ENCODE measurements around the gene ARL4D. TPM values are rescaled to one million over a fixed set of nuclear protein-coding genes. Genes with fewer than 3 reads are reported as not detected.

Gene ARL4D
- polyA plus RNA-seq, 4 donors, result 8.7 to 16.8 (median 10.2) TPM

- DNase-seq (ENCODE audit: low read depth in 4 of 4, low spot score in 3 of 4), result peak in 3 of 4 donors; percentile 43 to 57 (median 48)
Observed at GRCh38 chr17:43449470-43450248, 50.9 kb downstream of the ARL4D start.

Other genes starting within 250 kb of the ARL4D start
- gene NBR1, start 227.8 kb upstream of the ARL4D start, polyA plus RNA-seq (ENCODE audit: insufficient read length in 4 of 4), result 100 to 1,000 TPM; 111 to 136 (median 130) TPM
- 10 to 100 TPM; 13.6 to 20.1 (median 14.1) TPM for gene TMEM106A, start 187.1 kb upstream of the ARL4D start, polyA plus RNA-seq (ENCODE audit: insufficient read length in 4 of 4)
- 1 to 10 TPM; 6.2 to 9.3 (median 7.2) TPM for gene CCDC200, start 170.4 kb upstream of the ARL4D start, polyA plus RNA-seq (ENCODE audit: insufficient read length in 4 of 4)
- gene RNU2-1, start 165.0 kb upstream of the ARL4D start, polyA plus RNA-seq (ENCODE audit: insufficient read length in 4 of 4), result 1 to 10 TPM in 1 of 4 donors, under 1 TPM in 1, not detected in 2; 0.40 to 1.6 TPM
- gene DHX8, start 85.0 kb downstream of the ARL4D start, polyA plus RNA-seq (ENCODE audit: insufficient read length in 4 of 4), result 10 to 100 TPM; 39.7 to 47.2 (median 44.6) TPM
- 10 to 100 TPM; 32.7 to 41.2 (median 37.2) TPM for gene ETV4, start 147.3 kb downstream of the ARL4D start, polyA plus RNA-seq (ENCODE audit: insufficient read length in 4 of 4)